Prostate gland (tissue), 2 donors: ENCODE results near the gene PHKB.

Source experiments
- CTCF ChIP-seq, 4 experiments: fragments of 200-600 bp in 2 of 4; fragments of 450-650 bp in 2 of 4; sonication (generic) in 2 of 4; IDR thresholded peaks; 1 replicate in 3 of 4; 2 replicates in 1 of 4; pipeline ENCODE4 v1.5.1; 2016 to 2019; ENCODE audit warnings: antibody characterized with exemption in 4 of 4, mild to moderate bottlenecking in 2 of 4, moderate library complexity in 2 of 4
- POLR2A ChIP-seq: fragments of 450-650 bp; IDR thresholded peaks from one replicate; pipeline ENCODE4 v1.6.1; 2016; ENCODE audit warnings: antibody characterized with exemption, mild to moderate bottlenecking
- POLR2AphosphoS5 ChIP-seq: sonication (generic); formaldehyde crosslinking; IDR thresholded peaks from one replicate; pipeline ENCODE4 v1.6.1; 2017; ENCODE audit warnings: antibody characterized with exemption

DNA sequence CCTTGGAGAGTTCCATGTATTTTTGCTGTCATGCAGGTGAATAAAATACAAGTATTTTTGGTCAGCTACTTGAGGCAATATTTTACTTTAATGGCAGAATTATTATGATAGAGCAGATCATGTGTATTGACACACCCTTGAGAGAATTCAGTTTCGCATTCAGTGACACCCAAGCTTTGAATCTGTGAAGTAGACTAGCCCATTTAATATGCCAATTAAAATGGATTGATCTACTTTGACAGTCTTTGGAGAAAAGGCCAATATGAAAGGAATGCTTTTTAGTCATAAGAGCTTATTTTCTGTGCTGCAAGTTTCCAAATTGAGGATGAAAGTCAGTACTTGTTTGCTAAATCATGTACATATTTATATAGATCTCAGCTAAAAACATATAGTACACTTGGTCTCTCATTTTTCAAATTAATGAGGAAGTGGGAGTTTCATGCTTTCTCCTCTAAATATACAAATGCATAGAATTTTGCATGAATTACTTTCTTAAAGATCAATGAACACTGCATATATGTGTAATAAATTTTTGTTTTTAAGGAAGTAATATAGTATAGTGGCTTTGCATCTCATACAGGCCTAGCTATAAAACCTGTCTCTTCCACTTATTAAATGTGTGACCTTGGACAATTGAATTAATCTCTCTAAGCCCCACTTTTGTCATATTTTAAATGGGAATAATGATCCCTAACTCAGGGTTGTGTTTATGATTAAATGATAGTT is 161.5 kb downstream of the PHKB start:
- TF ChIP-seq CTCF (IDR thresholded peaks at IDR 0.05) (no peak), POLR2A (no peak), POLR2AphosphoS5 (no peak)
